ENCODE data around the gene PTPRD.
"Not testable (repeated sequence)": the region's sequence is repeated elsewhere in the genome, so short reads cannot be mapped to it uniquely, and the experiment has no call there.

The PTPRD gene

DNA sequence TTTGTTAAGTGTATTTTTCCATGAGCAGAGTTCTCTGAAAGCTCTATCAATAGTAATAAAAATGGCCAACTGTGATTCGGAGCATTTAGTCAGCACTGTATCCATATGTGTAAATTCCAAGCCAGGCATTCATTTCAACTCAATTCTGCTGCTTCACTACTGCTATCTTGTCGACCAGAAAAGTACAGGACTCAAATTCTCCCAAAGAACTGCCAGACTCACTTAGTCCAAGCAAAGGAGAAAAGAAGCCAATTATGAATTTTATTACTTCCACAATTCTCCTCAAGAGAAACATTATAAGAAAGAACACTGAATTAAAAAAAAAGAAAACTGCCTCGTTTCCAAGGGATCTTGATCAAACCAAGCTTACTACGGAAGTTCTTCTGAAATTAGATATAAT is 1906.9 kb downstream of the PTPRD start:
- DNase-seq (ENCODE audit: insufficient read length, low spot score) (no peak), FAIRE-seq (no peak)
- no peak for TF ChIP-seq CTCF (IDR thresholded peaks at IDR 0.05; ENCODE audit: insufficient read depth, missing control alignments)

- no peak for FAIRE-seq
- DNase-seq (ENCODE audit: insufficient read length, low spot score), result no peak
- no peak for TF ChIP-seq CTCF (IDR thresholded peaks at IDR 0.05; ENCODE audit: insufficient read depth, missing control alignments)
Measured at GRCh38 chr9:8703904-8704303, 1908.9 kb downstream of the PTPRD start.

DNA sequence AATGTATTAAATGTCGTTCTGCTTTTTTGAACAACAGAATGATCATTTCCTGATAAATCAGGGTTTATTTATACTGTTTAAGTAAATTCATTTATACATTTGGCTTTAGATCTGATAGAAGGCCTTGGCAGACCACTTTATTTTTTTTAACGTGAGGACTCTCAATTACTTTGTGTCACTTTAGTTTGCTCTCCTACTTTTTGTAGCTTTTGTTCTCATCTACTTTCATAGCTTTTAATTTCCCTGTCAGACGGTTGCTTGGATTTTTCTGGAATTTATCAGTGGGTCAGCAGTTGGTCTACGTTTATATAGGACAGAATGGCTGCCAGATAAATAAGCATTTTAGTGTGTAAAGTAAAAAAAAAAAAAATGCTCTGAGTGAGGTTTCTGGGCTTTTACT is 1910.9 kb downstream of the PTPRD start:
- no peak for DNase-seq (ENCODE audit: insufficient read length, low spot score)
- no peak for TF ChIP-seq CTCF (IDR thresholded peaks at IDR 0.05; ENCODE audit: insufficient read depth, missing control alignments)
- no peak for FAIRE-seq

DNA sequence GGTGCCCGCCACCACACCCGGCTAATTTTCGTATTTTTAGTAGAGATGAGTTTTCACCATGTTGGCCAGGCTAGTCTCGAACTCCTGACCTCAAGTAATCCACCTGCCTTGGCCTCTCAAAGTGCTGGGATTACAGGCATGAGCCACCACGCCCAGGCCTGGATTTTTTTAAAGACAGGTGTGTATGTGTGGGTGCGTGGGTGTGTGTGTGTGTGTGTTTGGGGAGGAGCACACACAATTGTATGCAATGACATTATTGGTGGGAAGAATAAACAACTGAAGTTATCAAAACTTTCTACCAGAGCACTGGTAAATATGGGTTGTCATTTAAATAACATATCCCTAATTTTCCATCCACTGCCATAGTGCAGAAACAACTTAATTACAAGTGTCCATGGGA is 1915.2 kb downstream of the PTPRD start:
- FAIRE-seq; DNase-seq (ENCODE audit: insufficient read length, low spot score): not testable (repeated sequence)

DNA sequence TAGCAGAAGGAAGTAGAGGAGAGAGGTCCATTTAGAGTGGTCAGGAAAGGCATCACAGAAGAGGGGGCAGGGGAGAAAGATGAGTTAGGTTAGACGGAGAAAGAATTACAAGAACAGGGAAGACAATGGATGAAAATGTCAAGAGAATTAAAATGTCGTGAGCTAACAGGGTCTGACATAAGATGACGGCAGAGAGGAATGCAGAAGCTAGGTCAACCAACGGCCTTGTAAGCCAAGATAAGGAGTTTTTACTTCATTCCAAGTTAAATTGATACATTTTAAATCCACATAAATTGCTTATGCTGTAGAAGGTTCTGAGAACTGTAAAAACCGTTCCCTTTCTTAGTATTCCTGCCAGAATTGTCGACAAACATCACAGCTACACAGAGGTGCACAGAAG is 1916.3 kb downstream of the PTPRD start:
- FAIRE-seq, result no peak
- TF ChIP-seq CTCF (IDR thresholded peaks at IDR 0.05; ENCODE audit: insufficient read depth, missing control alignments), result no peak
- no peak for DNase-seq (ENCODE audit: insufficient read length, low spot score)

DNA sequence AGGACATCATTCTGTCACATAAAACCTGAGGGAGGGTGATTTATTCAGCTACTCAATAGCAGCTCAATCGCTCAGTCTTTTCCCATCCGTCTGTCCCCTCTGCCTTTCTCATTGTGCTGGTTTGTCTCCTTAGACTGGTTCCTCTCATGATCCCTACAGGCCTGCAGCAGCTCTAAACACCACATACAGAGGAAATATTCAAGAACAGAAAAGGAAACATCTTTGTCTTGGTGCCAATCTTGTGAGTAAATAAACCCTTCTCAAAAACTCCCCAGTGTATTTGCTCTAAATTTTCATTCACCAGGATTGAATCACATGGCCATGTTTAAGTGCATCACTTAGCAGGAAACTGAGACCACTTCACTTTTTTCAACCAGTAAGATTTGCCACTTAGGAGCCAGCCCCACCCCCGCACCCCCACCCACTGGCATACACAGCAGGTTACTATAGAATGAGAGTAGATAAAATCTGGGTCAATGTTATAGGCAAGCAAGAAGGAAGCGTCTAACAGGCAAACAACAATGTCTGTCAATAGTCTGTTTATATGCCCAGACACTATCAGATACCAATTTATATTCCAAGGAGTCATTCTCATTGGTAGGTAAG is 1917.7 kb downstream of the PTPRD start:
- no peak for TF ChIP-seq CTCF (IDR thresholded peaks at IDR 0.05; ENCODE audit: insufficient read depth, missing control alignments)
- DNase-seq (ENCODE audit: insufficient read length, low spot score) (no peak), FAIRE-seq (no peak)

GRCh38 chr9:8693464-8693863 is 1919.3 kb downstream of the PTPRD start:
- no peak for DNase-seq (ENCODE audit: insufficient read length, low spot score)

More at GRCh38 chr9:8693464-8693863, 1919.3 kb downstream of the PTPRD start:
- TF ChIP-seq CTCF (IDR thresholded peaks at IDR 0.05; ENCODE audit: insufficient read depth, missing control alignments), result no peak
- FAIRE-seq, result no peak
